GM19193 (cell line): ENCODE measurements around the gene RIT2.

Experiments used
- POLR2A ChIP-seq: IDR thresholded peaks from 4 replicates; pipeline ENCODE4 v1.6.1; 2011; ENCODE audit not compliant: insufficient read depth, insufficient read length; ENCODE audit errors: extremely low read depth

The RIT2 gene

DNA sequence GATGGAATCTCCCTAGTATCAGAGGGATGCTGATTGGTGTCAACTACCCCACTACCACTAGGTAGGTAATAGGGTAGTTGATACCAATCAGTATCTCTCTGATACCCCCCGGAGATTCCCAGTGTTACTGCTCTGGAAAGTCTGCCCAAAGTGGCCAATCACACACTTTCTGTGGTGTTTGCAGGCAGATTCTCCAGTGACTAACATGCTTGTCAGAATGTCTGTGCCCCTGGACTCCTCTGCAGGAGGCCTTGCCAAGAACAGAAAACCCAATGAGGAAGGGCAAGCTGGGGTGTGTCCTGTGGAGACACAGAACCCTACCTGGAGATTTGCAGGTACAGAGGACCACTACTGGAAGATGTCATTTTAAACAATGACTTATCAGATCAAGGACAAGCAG, 135.1 kb downstream of the RIT2 start:
- no peak for TF ChIP-seq POLR2A

- TF ChIP-seq POLR2A: no peak
These were observed 137.4 kb downstream of the RIT2 start for GRCh38 chr18:42977982-42978637.

DNA sequence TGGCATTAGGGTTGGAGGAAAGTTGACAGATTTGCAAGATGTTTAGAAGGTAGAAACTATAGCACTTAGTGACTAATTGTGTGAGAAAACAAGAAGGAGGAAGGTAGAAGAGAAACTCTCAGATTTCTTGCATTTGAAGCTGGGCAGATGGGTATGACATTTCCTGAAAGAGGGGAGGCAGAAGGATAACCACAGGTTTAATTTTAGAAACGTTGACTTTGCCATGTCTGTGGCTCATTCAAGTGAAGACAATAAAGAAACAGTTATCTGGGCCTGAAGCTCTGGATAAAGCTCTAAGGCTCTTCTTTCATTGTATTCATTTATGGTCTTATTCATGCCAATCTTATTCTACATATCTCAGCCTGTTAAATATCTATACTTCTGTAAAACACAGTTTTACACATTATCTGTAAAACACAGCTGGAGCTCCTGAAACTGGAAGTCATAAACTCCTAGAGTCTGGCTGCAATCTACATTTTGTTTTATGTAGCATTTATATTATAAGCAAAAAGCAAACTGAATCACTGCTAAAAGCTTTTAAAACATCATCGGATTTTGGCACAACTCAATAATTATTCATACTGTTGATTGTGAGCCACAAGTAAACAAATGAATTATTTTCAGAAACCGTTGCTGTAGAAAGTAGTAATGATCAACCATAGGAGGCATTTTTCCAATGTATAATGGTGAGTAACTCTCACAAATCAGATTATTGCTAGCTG, 138.5 kb downstream of the RIT2 start:
- no peak for TF ChIP-seq POLR2A

DNA sequence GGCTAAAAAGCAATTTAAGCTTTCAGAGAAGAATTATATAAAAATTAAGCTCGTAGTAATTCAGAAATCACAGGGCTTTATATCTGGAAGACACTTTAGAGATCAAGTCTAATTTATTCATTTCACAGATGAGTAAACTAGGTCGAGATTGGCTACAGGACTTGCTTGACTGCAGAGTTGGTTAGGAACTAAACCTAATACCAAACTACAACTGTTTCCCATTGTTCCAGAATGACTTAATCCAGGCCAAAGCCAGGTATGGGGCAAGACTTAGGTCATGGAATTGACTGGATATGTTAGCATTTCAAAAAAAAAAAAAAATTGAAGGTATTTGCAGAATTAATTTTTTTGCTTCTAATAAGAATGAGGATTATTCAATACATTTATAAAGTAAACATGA, 146.1 kb downstream of the RIT2 start:
- no peak for TF ChIP-seq POLR2A

GRCh38 chr18:42961298-42961697, 154.2 kb downstream of the RIT2 start:
- TF ChIP-seq POLR2A: no peak

- no peak for TF ChIP-seq POLR2A
These were observed 156.0 kb downstream of the RIT2 start for GRCh38 chr18:42959528-42959927.

- TF ChIP-seq POLR2A: no peak
These were observed 157.1 kb downstream of the RIT2 start for GRCh38 chr18:42958353-42958752.

GRCh38 chr18:42956287-42956686, 159.2 kb downstream of the RIT2 start:
- no peak for TF ChIP-seq POLR2A

- TF ChIP-seq POLR2A: no peak
These were observed 160.6 kb downstream of the RIT2 start for GRCh38 chr18:42954887-42955286.

GRCh38 chr18:42953306-42953705, 162.2 kb downstream of the RIT2 start:
- no peak for TF ChIP-seq POLR2A

- no peak for TF ChIP-seq POLR2A
These were observed 164.8 kb downstream of the RIT2 start for GRCh38 chr18:42950732-42951131.

DNA sequence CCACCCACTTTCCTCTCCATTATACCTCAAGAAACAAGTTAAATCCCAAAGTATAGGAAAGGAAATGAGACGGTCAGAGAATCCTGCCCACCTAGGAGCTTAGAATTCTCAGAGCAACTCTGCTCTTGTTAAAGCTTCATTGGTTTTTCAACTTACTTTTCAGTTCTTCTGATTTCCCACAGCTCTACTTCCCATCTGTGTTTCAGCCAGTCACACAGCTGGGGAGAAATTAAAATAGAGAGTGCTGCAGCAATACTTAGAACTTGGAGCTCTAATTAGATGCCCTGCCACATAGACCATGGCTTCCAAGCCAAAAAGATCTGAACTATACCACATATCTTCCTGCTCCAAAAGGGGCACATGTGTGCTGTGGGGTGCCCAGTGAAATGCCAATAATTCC, 166.7 kb downstream of the RIT2 start:
- TF ChIP-seq POLR2A: no peak

DNA sequence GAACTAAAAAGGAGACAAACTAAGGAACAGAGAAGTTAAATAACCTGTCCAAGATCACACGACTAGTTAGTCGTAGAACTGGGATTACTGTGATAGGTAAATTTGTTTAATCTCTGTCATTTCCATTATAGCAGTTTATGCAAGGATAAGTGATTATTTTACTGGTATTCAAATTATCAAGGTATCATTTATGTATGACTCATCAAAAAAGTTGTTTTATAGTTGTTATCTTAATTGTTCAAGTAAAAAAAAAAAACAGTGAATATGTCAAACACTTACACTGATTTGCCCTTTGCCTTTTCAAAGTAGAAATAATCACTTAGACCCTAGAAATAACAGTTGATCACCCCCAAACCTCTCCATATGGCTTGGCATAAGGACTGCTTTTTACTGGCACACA, 173.6 kb downstream of the RIT2 start:
- TF ChIP-seq POLR2A: no peak

- TF ChIP-seq POLR2A: no peak
These were observed 174.5 kb downstream of the RIT2 start for GRCh38 chr18:42941021-42941420.

DNA sequence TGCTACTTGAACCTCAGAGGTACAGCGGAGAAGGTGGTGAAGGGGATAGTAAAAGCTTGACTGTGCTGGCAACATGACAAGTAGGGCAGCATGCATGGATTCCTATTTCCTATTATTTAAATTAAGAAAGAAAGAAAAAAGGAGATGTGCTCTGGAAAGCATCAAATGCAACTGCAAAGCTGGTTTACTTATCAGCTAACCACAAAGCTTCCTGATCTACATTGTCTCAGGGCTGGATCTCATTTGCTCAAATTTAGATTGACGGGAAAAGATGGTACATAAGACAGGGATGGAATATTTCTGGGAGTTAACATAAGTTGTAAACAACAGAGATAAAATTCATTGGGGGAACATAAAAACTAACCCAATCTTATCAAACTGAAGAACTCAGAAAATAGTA, 178.0 kb downstream of the RIT2 start:
- no peak for TF ChIP-seq POLR2A

DNA sequence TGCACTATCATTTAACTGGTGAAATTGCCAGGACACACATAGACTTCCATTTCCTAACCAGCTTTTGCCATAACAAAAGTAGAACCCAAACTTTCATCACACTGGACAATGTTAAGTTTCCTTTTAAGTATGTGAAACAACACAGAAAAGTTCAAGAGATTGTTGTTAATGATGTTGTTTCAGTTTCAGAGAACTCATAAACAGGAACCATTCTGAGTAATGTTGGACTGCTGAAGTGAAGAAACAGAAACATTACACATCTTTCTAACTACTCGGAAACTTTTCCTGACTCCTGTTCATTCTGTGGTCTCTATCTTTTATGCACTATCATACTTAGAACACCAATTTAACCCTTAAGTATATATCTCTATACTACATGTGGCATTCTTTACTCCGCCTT, 179.2 kb downstream of the RIT2 start:
- TF ChIP-seq POLR2A: no peak

DNA sequence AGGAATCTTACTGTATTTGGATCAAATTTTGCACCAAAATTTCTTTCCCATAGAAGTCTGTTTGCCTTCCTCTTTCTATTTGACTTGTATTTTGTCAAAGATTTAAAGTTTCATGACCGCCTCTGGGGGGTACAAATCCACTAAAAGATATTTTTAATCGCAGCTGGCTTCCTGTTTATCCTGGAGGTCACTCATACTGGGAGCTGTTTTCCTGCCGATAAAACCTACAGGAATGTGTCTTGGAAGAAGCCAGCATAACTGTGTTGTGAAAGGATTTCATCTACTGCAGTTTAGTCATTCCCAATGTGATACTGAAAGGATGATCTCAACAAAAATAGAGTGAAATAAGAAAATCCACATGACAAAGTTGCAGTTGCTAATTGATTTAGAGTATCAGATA, 184.0 kb downstream of the RIT2 start:
- no peak for TF ChIP-seq POLR2A

DNA sequence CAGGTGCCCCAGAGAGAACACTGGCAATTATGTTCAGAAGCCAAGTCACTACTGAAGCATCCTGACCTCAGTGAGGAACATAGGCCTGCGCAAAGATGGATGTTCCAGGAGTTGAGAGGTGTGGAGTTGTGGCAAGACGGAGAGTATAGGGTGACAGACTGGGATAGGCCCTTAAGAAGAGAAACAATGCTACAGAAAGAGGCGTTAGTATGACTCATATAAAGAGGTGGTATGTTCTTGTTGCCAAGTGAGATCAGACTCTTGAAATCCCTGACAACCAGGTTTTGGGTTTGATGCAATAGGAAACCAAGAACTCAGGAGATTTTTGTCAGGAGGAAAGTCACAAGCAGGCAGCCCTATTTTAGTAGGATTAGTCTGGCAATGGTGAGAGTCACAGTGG, 185.6 kb downstream of the RIT2 start:
- no peak for TF ChIP-seq POLR2A

- no peak for TF ChIP-seq POLR2A
These were observed 186.3 kb downstream of the RIT2 start for GRCh38 chr18:42929181-42929580.
